EL (cell line): ENCODE data around the gene CEP128.
"Not testable (repeated sequence)": the region's sequence is repeated elsewhere in the genome, so short reads cannot be mapped to it uniquely, and the experiment has no call there.

Source experiments
- DNase-seq: peaks from one replicate; pipeline ENCODE4 v3.0.0-alpha.2; 2016

Gene CEP128

DNA sequence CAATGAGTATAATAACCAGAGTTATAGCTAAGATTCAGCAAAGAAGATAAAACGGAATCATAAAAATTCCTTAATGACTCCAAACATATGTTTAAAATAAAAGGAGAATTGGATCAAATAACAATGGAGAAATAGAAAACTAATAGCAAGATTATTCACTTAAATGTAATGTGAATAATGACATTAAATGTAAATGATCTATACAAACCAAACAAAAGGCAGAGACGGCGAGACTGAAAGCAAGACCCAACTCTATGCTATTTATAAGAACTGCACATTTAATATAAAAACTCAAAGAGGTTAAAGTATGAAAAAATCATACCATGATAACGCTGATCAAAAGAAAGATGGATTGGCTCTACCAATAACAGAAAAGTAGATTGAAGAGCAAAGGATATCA, 10.0 kb upstream of the CEP128 start:
- no peak for DNase-seq

DNA sequence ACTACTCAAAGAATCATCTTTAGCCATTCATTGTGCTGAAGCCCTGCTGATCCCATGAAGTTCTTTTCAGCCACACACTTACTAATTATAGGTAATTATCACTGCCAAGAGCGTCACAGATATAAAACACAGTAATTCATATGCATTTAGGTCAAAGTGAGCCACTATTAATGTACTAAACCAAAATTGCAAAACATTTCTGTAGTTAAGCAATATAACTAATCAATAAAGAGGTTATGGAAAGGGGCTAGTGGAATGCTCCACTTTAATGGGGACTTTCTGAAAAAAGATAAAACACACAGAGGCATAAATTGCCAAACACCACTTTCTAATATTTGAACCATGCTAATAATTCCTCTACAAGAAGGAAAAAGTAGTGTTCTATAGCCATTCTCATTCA, 6.8 kb upstream of the CEP128 start:
- no peak for DNase-seq

DNA sequence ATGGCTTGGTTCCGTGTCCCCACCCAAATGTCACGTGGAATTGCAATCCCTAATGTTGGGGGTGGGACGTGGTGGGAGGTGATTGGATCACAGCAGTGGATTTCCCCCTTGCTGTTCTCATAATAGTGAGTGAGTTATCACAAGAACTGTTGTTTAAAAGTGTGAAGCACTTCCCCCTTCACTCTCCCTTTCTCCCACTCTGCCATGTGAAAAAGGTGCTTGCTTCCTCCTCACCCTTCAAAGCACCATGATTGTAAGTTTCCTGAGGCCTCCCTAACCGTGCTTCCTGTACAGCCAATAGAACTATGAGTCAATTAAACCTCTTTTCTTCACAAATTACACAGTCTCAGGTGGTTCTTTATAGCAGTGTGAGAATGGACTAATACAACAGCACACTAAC, 5.3 kb upstream of the CEP128 start:
- no peak for DNase-seq

DNA sequence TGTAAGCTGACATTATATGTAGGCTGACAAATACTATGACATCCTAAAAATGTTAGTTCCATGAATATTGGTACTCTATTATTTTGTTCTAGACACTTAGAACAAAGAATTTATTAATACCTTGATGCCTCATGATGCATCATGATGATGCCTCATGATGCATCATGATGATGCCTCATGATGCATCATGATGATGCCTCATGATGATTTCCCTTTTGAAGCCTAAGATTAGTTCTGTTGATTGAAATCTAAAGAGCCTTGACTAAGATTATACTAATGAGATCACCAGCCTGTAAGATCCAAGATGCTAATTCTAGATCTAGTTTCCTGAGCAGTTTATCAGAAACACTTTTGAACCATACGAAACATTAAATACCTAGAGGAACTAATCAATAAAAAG, 4.6 kb upstream of the CEP128 start:
- DNase-seq = no peak

DNA sequence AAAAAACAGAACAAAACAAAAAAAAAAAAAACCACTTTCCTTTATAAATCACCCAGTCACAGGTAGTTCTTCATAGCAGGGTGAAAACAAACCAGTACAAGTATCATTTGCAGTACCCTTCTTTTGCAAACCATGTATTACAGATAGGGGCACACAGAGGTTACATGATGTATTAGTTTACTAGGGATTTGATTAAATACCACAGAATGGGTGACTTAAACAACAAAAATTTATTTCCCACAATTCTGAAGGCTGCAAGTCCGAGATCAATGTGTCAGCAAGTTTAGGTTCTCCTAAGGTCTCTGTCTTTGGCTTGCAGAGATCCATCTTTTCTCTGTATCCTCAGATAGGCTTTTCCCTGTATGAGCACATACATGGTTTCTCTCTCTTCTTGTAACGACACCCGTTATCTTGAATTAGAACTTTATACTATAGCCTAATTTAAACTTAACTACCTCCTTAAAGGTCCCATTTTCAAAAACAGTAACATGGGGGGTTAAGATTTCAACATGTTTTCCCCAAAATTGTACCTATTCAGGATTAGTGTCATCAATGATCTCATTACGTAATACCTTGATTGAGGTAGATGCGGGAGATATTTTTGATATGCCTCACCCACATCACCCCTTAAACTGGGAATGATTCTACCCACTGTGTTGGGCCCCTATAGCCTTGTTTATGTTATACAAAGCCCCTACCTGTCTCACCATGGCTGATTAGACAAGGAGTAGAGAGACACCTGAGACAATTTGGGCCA, 3.5 kb upstream of the CEP128 start:
- DNase-seq = no peak

DNA sequence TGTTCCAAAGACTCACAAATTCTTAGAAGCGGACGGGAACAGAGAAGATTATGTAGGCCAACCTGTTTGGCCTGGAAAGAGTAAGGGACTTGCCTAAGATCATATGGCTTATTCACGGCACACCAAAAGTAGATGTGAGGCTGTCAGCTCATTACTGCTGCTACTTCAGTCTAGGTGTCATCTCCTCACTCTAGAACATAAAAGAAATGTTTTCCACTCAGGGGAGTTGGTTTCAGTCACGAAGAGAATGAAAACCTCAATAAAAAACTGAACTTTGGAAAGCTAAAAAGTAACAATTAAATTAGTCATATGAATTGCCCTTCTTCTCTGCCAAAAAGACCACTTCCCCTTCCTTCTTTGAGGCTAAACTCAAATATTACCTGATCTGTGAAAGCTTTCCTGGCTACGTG, 658 bp upstream of the CEP128 start:
- no peak for DNase-seq

DNA sequence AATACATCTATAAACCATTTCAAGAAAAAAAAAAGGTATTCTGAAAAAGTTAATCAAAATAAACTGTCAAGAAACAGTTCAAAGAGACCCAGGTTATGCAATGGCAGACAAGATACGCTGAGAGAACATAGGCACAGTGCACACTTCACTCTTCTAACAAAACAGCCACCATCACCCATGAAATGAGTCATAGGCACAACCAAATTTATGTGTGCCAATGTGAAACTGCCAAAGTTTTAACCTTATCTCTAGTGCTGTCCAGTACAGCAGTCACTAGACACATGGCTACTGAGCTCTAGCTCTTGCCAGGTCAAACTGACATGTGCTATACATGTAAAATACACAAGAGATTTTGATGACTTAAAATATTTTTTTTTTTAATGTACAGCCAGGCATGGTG, 1.4 kb downstream of the CEP128 start:
- DNase-seq = peak; percentile 31

DNA sequence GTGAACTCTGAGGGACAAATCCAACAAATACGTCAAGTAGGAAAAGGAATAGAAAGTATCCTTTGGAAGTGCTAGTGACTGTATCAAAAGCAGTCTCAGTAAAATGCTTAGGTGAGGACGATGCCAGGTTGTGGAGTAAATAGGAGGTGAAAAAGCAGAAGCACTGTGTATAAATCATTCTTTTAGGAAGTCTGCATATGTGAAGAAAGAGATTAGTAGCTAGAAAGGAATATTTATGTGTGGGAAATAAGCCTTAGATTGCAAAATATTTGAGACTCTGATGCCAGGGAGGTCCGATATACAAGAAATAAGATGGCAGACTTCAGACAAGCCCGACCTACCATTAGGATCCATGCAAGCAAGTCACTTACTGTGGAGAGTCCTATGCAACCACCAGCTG, 7.9 kb downstream of the CEP128 start:
- DNase-seq = no peak

DNA sequence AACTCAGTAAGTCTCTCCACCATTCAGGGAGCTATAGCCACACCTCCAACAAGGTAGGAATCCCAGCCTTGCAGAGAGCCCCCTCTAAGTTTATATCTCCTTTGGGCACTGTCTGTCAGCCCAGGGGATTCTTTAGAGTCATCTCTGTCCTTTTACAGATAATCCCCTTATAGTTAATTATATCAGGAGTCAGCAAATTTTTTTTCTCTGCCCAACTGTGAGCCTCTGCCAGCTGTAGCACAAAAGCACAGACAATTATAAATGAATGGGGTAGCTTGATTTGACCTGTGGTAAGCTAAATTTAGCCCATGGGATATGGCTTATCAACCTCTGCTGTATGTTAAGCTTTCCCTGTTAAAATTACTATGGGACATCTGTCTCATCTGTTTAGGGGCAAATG, 8.3 kb downstream of the CEP128 start:
- no peak for DNase-seq

DNA sequence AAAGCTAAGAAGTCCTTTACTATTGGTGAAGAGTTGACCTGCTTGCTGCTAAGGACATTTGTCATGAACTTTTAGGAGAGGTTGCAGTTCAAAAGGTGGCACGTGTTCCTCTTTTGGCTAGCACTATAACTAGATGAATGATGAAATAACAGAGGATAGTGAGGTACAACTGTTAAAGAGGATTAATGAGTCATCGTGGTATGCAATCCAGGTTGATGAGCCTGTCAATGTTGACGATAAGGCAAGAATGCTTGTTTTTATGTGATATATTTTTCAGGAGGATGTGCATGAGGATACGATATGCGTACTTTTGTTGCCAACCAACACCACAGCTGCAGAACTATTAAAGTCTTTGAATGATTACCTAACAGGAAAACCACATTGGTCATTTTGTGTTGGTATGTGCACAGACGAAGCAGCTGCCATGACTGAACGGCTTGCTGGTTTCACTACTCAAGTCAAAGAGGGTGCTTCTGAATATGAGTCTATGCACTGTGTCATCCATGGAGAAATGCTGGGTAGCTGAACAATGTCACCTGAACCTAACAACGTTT, 10.6 kb downstream of the CEP128 start:
- peak; percentile 86 for DNase-seq

DNA sequence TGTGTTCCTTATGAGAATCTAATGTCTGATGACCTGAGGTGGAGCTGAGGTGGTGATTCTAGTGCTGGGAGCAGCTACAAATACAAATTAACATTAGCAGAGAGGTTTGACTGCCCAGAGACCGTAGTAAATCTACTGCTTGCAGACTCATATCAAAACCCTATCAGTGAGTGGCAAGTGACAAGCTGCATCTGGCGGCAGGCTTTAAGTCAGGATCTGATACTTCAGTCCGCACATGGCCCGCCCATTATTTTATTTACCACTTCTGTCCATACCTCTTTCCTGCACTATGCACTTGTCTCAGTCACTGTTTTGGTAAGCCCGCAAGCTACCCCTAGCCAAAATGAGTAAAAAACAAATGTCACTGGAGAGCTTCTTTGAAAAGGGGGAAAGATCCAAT, 11.4 kb downstream of the CEP128 start:
- DNase-seq = no peak

DNA sequence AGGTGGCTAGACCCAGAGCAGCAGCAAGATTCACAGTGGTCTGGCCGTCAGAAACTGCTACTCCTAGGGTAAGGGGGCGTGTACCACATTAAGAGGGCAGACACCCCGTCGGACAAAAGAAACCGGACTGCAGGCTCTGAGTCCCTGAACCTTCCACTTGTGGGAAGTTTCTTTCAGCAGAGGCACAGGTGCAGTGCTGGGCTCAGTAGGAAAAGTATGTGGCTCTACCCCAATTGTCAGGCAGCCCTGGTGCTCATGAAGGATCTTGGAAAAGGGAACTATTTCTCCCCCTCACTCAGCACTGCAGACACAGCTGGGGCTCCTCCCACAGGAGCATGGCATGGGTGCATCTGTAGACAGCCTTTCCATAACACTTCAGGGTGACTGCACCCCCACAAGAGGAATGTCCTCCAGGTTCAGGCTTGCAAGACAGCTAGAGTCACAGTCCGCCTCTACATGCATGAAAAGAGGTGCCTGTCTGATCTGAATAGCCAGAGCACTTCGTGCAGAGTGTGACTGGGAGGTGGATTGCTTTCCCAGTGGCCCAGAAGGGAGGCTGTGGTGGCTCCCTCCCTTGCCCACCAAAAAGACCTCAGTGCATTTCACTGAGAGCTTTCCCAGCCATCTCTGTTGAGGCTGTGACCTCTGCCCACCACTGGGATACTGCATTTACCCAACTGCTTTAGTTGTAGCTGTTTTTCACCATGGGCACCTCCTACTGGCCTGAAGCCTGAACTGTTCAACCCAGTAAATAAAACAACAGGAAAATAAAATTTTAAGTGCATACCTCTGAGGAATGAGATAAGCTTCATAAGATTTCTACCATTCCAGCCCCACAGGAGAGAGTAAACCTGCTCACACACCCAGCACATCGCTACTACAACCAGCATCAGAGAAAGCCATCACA, 14.2 kb downstream of the CEP128 start:
- no peak for DNase-seq

DNA sequence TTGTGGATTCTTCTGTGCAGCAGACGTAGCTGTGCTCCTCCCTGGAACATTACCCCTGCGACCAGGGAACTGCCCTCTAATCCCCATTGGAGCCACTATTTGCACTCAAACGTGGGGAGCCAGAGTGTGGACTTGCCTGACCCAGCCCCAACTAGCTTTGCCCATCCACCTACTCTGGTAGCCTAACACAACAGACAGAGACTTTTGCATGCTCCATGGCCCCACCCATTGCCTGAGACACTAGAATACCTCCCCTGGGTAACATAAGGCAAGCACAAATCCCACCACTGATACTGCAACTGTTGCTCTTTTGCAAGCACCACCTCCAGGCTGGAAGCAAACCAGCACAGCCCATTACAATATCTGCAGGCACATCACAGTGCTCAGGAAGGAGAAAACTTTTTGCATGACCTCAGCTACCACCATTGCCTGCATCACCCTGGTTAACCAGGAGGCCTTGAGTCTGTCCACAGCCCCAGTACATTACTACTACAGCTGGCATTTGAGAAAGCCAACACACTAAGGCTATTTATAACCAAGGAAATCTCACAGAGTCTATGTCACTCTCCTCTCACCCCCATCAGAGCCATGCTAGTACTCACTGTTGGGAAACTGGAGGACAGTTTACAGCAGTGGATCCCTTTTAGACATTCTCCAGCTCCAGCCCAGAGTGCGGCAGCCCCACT, 15.0 kb downstream of the CEP128 start:
- peak; percentile 33 for DNase-seq

DNA sequence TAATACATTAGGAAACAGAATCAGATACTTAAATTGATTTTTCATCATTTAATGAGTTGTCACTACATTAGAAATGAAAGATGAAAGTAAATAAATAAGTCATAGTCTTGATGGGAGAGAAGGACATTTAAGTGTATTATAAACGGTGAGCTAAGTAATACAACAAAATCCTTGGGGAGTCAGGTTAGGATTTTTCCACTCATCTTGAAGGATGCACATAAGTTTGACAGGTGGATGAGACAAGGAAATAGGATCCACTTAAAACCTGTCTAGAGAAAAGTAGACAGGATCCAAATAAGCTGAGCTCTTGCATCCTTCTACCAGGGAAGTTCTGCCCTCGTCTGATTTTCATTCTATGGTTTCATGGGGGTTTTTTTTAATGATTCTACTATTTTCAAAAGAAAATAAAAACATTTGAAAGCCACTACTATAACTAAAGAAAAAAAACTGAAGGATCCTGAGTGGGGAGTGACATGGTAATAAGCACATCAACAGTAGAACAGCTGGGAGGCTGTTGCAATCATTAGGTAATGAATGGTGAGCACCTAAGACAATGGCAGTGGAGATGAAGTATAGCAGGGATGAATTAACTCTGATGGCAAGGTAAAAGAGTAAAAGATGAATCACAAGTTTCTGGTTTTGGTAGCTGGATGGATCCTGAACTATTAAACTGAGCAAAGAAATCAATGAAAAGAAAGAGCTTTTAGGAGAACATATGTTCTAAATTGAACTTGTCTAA, 17.0 kb downstream of the CEP128 start:
- DNase-seq = no peak

DNA sequence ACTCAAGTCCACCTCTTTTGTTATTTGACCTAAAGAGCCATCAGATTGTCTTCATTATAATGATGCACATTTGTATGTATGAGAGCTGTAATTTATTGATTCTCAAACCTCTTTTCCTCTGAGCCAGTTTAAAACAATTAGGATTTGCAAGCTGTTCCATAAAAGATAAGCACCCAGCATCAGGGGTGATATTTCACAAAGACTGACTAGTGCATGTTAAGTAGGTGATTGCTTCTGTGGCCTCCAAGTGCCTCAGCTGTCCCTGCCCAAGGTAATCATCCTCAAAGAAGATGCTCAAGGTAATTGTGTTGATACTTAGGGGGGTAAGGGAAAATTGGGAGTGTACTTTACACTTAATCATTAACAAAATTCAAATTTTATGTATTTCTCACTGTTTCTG, 18.2 kb downstream of the CEP128 start:
- DNase-seq = no peak

DNA sequence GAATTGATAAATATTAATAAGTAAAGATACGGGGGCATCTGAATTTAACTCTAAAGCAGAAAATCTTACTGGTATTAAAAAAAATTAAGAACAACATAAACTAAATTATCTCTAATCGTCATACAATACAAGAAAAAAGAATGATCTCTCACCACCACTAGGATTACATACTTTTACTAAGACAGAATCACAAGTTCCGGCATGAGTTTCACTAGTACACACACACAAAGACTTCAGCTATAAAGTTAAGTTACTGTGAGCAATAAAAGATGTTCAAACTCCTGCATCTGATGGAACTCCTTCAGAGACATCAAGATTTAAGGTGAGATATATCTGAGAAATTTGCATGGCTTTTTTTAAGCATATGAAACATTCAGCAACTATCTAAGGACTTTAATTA, 21.9 kb downstream of the CEP128 start:
- DNase-seq = no peak

DNA sequence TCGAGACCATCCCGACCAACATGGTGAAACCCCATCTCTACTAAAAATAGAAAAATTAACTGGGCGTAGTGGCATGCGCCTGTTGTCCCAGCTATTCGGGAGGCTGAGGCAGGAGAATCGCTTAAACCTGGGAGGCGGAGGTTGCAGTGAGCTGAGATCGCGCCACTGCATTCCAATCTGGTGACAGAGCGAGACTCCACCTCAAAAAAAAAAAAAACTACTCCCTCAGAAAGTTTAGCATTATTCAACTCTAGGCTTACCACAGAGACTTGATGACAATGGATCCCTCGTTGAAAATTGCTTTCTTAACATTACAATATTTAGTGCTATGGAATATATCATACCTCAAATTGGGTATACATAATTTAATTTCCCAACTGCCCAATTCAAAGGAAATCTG, 29.5 kb downstream of the CEP128 start:
- DNase-seq = not testable (repeated sequence)

DNA sequence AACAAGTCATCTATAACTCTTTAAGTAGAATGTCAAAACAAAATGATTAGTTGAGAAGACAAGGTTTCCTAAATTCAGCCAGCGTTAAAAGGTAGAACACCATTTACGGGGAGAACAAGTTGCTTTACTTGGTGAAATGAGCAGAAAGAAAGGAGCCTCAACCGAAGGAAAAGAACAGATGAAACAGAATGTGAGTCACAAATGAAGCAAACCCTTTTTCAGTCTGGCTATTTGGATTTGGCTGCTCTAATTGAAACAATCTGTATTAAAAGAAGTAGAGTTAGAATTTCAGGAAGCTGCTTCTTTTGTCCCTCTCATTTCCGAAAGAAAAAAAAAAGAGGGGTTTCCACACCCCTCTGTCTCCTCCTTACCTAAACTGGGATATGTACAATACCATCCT, 34.6 kb downstream of the CEP128 start:
- DNase-seq = no peak

DNA sequence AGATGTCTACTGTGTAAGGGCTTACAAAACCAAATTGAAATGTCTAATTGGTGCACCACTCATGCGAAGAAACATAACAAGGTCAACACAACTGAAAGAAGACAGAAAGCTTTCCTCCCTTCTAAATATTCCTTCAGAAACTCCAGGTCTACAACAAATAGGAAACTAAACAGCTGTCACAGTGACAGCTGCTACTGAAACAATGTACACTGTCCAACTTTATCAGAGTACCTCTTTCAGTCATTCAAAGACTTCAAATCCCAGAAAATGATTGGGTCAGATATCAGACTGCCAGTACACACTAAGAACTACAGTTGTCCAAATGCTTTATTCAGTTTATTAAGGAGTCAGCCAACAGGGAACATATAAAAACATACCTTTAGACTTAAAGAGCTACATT, 35.2 kb downstream of the CEP128 start:
- DNase-seq = no peak

DNA sequence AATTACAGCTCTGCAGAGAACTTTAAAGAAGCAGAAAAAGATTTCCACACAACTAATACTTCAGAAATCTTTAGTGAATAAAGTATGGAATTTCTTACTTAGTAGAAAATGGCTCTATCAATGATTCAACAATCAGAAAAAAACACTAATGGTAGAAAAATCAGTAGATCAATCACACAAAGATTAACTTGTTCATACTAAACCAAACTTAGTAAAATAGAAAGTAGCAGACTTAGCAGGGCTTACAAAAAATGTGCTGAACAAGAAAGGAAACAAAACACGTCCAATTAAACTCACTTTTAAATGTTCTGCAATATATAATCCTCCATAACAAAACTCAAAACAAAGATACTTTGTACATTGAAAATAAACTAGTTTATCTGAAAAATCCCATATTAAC, 38.9 kb downstream of the CEP128 start:
- no peak for DNase-seq

DNA sequence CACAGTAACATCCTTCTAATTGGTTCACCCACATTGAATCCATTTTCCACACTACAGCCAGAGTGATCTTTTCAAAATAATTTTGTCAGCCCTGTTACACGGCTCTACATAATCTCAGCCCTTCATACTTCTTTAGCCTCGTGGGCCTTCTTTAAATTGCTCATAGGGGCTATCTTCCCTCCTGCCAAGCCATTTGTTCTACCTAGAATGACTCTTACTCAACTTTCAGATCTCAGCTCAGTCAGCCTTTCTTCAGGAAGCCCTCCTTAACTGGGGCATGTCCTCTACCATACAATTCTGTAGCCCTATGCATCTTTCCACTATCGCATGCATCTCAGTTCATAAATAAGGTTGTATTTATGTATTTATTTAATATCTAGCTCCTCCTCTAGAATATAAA, 39.7 kb downstream of the CEP128 start:
- no peak for DNase-seq

DNA sequence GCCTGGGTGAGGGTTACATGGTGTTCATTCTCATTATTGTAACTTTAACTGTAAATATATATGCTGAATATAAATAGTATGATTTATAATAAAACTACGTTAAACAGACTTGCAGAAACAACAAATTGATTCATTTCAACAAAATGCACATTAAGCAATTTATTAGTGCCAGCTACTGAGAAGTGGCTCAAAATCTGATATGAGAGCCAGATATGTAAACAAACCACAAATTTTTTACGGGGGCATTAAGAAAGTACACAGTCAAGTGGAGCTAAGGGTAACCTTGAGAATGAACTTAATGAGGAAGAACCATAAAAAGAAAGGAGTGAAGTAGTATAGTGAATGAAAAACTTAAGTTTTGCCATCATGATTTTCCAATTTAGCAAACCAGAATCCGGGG, 40.3 kb downstream of the CEP128 start:
- peak; percentile 5 for DNase-seq

DNA sequence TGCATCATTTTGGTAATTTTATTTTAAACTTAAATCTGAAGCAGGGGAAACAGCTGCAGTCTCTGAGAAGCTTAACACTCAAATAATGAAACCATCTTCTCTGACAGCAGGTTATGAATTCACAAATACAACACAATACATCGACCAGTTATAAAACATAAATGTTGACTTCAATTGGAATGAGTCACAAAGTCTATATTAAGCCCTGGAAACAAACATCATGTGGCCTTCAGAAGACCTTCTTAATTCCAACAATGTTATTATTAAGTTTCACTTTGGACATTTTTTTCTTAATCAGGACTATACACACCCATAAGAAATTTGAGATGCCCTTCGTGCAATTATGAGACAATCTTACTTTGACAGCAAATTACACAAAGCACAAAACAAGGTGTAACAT, 68.9 kb downstream of the CEP128 start:
- no peak for DNase-seq
